Prostate gland (tissue), 2 donors: ENCODE results near the gene SPINK14.

Source experiments
- POLR2A ChIP-seq: fragments of 450-650 bp; IDR thresholded peaks from one replicate; pipeline ENCODE4 v1.6.1; 2016; ENCODE audit warnings: antibody characterized with exemption, mild to moderate bottlenecking
- TF ChIP-seq, protein P1 (sequence below), 4 experiments: fragments of 200-600 bp in 2 of 4; fragments of 450-650 bp in 2 of 4; sonication (generic) in 2 of 4; IDR thresholded peaks; 1 replicate in 3 of 4; 2 replicates in 1 of 4; pipeline ENCODE4 v1.5.1; 2016 to 2019; ENCODE audit warnings: antibody characterized with exemption in 4 of 4, mild to moderate bottlenecking in 2 of 4, moderate library complexity in 2 of 4

DNA sequence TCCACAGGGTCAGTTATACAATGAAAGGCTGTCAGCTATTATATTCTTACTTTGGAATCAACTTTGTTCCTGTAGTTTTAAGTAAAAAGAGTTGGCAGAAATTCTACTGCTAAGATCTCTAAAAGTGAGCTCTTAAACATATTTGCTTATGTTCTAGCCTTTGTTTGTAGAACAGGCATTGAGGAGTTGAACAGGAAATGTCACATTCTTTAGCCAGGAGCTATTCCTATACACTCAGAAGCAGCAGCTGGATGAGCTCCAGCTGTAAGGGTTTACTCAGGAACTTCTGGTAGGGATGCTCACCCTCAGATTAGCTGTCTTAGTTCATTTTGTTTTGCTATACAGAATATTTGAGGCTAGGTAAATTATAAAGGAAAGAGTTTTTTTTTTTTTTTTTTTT lies 22.4 kb upstream of the SPINK14 start:
- TF ChIP-seq, protein P1, sequence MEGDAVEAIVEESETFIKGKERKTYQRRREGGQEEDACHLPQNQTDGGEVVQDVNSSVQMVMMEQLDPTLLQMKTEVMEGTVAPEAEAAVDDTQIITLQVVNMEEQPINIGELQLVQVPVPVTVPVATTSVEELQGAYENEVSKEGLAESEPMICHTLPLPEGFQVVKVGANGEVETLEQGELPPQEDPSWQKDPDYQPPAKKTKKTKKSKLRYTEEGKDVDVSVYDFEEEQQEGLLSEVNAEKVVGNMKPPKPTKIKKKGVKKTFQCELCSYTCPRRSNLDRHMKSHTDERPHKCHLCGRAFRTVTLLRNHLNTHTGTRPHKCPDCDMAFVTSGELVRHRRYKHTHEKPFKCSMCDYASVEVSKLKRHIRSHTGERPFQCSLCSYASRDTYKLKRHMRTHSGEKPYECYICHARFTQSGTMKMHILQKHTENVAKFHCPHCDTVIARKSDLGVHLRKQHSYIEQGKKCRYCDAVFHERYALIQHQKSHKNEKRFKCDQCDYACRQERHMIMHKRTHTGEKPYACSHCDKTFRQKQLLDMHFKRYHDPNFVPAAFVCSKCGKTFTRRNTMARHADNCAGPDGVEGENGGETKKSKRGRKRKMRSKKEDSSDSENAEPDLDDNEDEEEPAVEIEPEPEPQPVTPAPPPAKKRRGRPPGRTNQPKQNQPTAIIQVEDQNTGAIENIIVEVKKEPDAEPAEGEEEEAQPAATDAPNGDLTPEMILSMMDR (IDR thresholded peaks at IDR 0.05), result no peak
- TF ChIP-seq POLR2A, result no peak
